DMS53 treated with DMSO at 0.1 percent for 48 hours (cell line): ENCODE measurements around the gene ID2.
A peak's percentile ranks its signal among the peaks of the same experiment; 100 is the strongest.

ENCODE experiments used
- DNase-seq: peaks from one replicate; lab custom pipeline; 2025; ENCODE audit not compliant: unreplicated experiment; lab: John Stamatoyannopoulos, UW

ID2 gene

DNA sequence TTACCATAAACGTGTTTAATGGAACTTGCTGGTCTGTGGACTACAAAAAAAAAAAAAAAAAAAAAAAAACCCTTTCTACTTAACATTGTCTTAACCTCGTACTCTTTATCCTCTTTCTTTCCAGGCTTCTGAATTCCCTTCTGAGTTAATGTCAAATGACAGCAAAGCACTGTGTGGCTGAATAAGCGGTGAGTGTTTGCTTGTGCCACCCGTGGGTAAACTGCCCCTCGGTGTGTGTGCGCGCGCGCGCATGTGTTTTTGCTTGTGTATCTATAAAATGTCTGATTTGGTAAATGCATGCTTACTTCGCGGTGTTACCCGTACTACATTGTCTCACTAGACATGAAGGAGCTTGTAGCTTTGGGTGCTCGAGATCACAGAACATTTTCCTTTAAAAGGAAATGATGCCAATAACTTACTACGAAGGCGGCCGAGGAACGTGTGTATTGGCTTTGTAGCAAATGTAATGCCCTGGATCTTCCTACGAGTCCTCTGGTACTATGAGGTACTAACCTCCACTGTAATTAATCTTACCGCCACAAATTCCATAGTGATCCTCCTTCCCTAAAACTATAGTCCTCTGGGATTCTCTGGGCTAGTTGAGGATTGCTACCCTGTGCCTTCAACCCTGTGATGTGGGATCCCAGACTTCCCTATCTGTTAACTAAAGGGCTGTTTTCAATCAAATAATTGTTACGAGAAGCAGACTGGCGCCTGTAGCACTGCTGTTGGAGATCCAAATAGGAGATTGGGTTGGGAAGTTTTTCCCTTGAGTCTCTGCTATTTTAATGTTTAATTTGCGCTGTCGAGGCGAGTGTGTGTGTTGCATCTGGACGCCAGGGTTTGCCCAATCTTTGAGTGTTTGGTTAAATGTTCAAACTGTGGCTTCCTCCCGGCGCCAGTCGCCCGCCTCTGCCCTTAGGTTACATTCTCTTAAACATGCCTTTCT lies 1.1 kb downstream of the ID2 start:
- peak; percentile 24 for DNase-seq

DNA sequence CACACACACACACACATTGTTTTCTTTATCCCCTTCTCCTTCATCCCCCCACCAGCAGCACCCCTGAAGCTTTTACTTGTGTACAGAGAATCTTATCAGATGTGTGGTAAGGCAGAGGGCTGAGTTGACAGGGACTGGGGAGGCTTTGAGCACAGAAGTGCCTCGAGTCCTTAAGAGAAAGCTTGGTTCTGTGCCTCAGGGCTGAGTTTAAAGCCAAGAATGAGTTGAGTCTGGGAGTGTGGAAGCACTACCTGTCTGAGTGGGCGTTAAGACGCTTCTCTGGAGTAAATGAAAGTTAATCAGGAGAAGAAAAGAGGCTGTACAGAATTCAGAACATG lies 2.7 kb downstream of the ID2 start:
- no peak for DNase-seq

DNA sequence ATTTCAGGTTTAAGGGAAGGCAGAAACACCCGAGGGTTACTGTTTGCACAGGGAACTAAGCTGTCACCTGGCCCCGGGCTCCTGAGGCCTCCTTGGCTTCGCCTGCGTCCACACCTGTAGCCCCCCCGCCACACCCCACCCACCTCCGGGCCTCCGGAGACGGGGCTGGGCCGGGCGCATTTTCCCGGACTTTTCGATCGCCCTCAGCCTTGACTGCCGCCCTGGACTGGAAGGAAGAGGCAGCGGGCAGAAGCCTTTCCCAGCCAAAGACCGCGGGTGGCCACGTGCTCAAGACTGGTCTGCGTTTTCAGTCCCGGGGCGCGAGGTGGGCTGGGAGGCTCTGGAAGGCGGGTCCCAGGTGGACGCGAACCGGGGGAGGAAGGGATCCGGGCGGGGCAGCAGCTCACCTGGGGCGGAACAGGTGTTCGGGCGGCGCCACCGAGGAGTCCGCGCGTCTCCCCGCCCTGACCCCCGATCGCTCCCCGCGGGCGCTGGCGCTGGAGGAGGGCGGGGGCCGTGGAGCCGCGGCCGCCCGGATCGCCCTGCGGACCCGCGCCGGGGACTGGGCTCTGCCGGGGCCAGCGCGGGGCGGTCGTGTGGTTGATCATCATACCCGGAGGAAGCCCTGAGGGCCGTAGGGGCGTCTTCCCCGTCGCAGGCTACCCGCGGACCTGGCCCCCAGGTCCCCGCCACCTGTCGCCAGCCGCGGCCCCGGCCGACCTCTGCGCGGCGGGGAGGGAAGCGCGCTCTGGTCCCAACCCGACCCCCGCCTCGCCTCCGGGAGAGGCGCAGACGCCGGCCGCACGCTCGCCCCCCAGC lies 3.2 kb downstream of the ID2 start:
- peak; percentile 53 for DNase-seq

DNA sequence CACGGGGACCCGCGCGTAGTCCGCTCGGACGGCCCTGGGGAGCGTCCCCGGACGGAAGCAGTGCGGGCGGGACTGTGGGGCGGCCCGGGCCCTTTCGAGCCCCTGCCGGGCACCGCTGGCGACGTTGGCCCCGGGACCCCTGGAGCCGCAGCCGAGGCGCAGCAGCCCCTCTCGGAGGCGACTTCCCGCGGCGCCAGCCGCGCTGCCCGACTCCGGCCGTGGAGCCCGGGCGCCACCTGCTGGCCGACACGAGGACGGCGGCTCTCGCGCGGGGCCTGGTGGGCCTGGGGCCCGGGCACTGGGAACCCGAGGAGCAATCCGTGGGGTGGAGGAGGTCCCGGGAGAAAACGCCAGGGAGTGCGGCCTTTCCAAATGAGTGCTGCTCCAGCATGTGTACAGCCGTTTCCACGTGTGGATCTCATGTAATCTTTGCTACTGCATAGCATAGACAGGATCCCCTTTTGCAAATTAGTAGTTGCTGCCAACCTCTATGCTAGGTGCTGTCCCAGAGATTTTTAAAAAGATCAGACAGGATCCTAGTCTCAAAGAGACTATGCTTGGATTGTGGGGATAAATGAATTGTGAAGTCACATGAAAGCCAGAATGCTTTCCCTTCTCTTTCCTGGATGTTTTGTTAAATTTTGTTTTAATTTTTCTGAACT lies 4.0 kb downstream of the ID2 start:
- peak; percentile 25 for DNase-seq

DNA sequence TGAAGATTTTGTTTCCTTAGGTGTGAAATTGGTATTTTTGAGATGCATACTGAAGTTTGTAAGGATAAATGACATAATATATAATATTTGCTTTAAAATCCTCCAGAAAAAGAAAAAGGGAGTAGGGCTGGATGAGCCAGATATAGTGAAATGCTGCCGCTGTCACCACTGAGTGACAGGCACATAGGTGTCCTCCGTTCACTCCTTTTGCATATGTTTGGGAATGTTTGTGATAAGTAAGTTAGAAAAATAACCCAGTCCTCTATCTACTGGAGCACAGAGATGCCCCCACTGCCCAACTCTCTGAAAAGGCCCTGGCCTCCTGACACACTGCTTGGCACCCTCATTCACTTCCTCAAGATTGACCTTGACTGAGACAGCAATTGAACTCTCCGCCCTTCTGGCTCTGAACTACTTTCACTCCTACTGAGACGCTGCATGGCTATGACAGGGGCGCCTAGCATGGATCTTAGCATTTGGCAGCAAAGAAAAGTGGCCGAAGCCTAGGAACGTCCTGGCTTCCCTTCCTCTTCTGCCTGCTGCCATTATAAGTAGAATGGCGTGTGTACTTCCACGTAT lies 10.1 kb downstream of the ID2 start:
- DNase-seq = no peak

DNA sequence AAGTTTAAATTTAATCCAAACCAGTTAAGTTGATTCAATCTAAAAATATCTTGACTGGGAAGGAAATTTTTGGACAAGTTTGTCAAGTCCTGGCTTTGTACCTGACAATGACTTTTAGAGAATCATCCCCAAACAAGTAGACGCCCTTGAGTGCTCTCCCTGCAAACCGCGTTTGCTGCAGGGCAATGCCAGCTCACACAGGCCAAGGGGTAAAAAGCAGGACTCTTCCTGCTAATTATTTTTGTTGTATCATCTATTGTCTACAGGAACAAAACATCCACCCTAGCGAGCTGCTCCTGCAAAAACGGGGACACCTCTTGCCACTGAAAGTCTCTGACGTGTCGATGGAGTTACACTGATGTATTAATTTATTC lies 10.9 kb downstream of the ID2 start:
- no peak for DNase-seq

DNA sequence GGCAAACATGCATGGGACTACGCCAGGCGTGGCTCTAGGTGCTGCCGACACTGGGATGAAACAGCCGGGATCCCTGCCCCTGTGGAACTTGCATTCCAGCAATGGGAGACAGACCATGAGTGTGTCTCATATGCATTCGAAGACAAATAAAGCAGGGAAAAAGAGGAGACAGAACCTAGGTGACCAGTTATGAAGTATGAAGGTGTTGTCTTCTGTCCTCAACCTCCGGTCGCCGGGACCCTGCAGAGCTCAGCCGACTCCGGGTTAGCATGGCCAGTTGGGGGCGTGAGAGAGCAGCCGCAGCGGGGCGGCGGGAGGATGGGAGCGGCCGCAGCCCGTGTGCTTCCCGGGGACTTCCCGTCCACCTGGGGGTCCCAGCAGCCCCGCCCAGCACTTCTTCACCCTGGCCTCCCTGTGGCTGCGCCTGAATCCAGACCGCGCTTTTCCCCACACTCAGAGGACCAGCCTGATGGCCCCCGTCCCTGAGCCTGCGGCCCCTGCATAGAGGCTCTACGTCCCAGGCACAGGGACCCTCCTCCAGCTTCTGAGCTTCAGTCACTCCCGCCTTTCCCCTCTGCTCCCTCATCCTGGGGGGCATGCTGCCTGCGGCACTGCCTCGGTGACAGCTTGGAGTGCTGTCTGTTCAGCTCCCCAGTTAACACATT lies 11.4 kb downstream of the ID2 start:
- DNase-seq = peak; percentile 69

DNA sequence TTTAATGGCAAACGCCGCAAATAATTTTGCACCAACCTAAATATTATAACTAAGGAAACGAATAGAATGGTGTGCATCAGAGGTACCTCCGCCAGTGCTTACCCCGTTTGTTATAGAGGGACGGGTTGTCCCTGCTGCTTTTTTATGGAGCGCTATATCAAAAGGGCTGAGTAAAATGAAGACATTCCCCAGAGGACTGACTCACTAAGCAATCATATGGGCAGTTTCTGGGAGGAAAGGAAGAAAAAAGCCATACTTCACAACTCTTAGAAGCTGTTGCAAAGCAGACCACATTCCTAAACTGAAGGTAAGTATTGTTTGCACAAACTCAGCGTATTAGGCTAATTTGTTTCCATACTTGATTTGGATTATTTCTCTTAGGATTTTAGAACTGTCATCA lies 12.9 kb downstream of the ID2 start:
- DNase-seq = no peak

DNA sequence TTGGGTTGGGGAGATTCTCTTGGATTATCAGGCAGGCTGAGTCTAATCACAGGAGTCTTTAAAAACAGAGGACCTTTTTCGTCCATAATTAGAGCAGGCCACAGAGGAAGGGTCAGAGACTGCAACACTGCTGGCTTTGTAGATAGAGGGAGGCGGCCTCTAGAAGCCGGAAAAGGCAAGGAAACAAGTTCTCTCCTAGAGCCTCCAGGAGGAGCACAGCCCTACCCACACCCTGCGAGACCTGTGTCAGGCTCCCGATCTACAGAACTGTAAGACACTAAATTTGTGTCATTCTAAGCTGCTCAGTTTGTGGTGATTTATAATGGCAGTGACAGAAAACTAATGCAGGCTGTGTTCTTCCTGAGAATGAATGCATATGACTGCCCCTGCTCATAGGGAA lies 15.3 kb downstream of the ID2 start:
- DNase-seq = no peak

DNA sequence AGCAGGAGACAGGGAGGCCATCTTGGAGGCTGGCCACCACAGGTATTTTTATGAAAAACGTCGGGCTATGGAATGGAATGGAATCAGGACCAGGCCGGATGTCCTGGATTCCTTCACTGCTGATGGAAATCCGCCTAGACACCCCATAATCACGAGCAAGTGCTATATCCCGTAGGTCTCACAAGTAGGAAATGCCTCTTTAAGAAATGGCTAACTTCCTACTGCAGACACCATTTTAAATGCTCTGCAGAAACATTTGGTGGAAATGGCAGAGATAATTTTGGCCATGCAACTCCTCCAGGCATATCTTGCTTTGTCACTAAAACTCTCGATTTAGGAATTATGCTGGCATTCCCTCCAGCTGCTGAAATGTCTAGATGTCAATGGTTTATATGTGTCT lies 18.0 kb downstream of the ID2 start:
- no peak for DNase-seq

DNA sequence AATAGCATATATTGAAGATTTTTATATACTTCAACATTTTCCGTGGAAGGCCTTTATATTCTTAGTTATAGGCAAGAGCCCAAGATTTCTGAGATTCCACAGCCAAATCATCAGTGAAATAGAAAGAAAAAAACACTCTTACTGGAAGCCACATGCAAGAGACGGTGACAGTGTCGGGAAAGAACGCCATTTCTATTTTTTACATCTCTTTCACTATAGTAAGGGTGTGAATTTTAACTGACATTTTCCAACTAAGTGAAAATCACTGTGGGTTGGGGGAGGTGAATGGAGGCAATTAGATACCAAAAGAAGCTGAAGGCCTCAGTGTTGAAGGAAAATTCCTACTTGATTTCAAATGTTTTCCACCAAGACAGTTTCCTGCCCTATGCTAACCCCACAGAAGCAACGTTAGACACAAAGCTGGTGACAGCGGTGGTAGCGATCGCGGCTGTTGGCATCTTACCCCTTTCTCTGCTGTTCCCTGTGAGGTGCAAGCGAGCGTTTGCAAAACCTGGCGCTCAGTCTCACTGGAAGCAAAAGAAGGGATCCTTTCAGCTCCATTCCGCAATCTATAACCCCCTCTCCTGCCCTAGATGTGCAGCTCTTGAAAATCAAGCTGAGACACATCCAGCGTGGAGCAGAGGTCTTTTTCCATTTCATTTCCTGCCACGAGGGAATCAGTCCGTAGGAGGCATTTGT lies 20.0 kb downstream of the ID2 start:
- no peak for DNase-seq

DNA sequence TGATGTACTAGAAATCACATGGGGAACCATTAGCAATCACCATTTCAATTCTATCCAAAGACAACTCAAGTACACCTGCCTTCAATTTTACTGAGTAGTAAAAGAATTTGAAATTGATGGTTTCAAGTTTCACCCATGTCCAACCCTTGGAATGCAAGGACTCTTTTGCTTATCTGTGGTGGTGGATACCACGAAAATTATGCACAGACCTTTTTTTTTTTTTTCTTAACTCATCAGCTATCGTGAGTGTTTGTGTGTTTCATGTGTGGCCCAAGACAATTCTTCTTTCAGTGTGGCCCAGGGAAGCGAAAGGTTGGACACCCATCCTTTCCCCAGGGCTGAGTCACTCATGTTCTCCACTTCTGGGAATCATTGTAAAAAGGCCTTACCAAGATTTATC lies 23.1 kb downstream of the ID2 start:
- DNase-seq = no peak

DNA sequence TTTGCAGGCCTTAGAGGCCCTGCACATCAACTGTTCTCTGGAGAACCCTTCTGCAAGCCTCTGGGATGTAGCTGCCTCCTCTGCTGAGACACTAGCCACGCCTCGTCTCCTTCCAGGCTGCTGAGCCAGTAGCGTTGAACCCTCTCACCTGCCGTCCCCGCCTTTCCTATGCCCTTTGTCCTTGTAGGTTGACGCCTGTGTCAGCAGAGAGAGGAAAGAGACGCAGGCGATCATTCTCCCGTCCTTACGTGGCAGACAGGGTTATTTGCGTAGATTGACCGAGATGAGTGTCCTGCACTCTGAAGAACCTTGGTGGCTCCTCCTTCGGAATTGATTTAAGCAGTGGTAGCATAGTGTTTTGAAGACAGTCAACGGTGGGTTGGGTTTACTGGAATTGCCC lies 27.8 kb downstream of the ID2 start:
- no peak for DNase-seq

DNA sequence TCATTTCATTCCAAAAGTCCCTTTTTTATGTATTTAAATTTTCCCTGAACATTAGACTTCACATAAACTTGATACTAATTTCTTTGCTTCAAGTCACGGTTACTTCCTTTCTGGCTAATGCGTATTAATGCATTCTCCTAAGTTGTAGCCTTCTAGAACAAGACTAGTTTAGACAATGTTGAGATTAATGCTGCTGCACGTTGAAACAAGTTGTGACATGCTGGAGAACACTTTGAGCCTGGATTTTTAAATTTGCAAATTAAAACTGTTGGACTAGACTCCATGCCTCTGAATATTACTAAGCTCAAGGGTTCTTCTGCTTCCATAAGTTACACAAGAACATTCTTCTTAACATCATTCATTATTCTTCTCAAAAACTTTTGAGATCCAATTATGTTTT lies 29.1 kb downstream of the ID2 start:
- DNase-seq = no peak

DNA sequence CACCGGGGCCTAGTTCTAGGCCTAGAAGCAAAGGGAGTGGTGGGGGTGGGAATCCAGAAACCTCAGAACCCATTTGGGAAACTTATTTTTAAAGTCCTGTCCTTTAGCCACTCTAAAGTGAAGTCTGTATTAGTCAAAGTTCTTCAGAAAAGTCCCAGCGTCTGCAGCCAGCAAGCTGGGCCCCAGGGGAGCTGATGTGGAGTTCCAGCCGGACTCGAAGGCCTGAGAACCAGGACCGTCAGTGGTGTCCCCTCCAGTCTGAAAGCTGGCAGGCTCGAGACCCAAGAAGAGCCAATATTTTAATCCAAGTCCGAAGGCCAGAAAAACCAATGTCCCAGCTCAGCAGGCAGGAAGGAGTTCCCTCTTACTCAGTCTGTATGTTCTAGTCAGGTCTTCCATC lies 32.4 kb downstream of the ID2 start:
- DNase-seq = no peak

DNA sequence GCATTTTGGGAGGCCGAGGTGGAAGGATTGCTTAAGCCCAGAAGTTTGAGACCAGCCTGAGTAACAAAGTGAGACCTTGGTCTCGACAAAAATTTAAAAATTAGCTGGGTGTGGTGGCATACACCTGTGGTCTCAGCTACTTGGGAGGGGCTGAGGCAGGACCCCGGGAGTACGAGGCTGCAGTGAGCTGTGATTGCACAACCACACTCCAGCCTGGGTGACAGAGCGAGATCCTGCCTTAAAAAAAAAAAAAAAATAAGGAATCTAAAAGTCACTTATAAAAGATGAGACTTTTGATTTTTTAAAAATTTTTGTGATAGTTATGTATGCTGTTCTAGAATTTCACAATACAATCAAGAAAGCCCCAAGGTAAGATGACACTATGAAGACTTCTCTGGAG lies 33.1 kb downstream of the ID2 start:
- DNase-seq = no peak

DNA sequence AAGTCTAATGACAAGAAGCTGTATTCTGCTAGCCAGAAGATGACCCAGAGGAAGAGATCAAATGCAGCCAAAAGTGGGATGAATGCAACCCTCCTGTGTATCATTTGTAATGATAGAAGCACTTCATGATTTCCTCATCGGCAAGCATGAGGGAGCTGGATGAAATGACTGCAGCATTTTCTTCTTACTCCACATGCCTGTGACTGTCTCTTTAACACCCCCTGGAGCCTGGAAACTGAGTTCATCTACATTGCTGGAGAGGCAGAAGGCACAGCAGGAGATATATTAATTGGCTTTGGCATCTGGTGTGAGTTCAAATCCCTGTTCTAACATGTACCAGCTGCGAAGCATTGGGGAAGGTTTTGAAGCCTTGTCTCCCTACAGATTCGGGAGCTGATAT lies 37.7 kb downstream of the ID2 start:
- DNase-seq = no peak

DNA sequence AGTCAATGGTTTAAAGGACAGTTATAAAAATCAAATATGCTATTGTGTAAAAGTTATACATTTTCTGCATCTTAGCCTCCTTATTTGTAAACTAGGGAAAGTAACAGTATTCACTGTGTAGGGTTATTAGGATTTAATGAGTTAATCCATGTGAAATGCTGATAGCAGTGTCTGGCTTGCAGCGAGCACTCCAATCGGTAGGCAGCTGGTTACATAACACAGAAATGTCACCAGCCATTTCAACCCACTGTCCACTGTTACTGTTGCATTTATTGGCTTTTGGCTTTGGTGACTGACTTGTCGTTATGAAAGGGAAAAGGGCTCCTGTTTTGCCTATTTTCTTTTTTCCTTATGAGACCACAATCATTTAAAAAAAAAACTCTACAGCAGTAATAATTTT lies 38.9 kb downstream of the ID2 start:
- DNase-seq = no peak

DNA sequence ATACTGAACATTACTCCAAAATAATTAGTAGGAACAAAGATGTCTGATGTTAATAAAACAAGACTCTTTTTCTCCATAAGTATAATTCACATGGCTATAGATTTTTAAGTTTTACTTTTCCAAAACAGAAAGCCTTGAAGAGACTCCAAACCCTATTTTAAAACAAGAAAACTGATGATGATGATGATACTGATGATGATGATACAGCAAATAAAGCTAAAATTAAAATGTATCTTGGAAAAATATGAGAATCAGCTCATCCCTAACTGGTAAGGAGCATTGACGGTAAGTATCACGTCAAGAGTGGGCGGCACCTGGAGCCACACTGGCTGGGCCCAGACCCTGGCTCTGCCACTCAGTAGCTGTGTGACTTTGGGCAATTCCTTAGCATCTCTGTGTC lies 39.6 kb downstream of the ID2 start:
- no peak for DNase-seq

DNA sequence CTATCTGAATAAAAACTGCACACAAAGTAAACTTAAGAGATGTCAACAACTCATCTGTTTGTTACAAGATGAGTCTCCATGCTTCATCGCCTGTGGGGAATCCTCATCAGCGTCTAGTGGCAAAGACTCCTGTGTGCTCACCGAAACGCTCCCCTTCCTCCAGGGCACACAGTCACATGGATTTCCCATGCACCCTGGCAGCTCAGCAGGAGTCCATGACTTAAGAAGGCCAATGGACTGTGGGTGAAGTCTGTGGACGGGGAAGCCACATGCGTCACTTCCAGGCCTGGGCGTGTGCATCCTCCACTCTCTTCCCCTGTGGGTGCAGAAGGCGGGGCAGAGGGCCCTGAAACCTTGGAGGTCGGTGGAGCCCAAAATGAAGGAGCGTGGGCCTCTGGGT lies 41.1 kb downstream of the ID2 start:
- no peak for DNase-seq
